GM19240 (cell line): ENCODE results near the gene PDS5A.
"Not testable (repeated sequence)": the region's sequence is repeated elsewhere in the genome, so short reads cannot be mapped to it uniquely, and the experiment has no call there.

Experiments
- DNase-seq: peaks from one replicate; pipeline ENCODE4 v3.0.0; 2011; ENCODE audit warnings: low spot score; ENCODE audit not compliant: insufficient read length

PDS5A gene

GRCh38 chr4:39961311-39961877 is 16.3 kb downstream of the PDS5A start:
- no peak for DNase-seq

GRCh38 chr4:39950861-39951481 is 26.7 kb downstream of the PDS5A start:
- DNase-seq: no peak

GRCh38 chr4:39947963-39948362 is 29.7 kb downstream of the PDS5A start:
- no peak for DNase-seq

- DNase-seq: no peak
These were observed 30.3 kb downstream of the PDS5A start for GRCh38 chr4:39947417-39947816.

GRCh38 chr4:39944245-39944644 is 33.5 kb downstream of the PDS5A start:
- not testable (repeated sequence) for DNase-seq

GRCh38 chr4:39942507-39942906 is 35.2 kb downstream of the PDS5A start:
- DNase-seq: no peak

- no peak for DNase-seq
These were observed 36.0 kb downstream of the PDS5A start for GRCh38 chr4:39941682-39942217.

GRCh38 chr4:39937683-39938268 is 39.9 kb downstream of the PDS5A start:
- DNase-seq: no peak

- no peak for DNase-seq
These were observed 40.9 kb downstream of the PDS5A start for GRCh38 chr4:39936565-39937418.

- no peak for DNase-seq
These were observed 43.8 kb downstream of the PDS5A start for GRCh38 chr4:39933671-39934590.

GRCh38 chr4:39932776-39933402 is 44.8 kb downstream of the PDS5A start:
- no peak for DNase-seq

GRCh38 chr4:39931441-39931901 is 46.2 kb downstream of the PDS5A start:
- no peak for DNase-seq

- no peak for DNase-seq
These were observed 49.2 kb downstream of the PDS5A start for GRCh38 chr4:39928538-39928937.

- DNase-seq: no peak
These were observed 53.7 kb downstream of the PDS5A start for GRCh38 chr4:39924014-39924413.

- no peak for DNase-seq
These were observed 55.3 kb downstream of the PDS5A start for GRCh38 chr4:39922399-39922798.

GRCh38 chr4:39913471-39913870 is 64.2 kb downstream of the PDS5A start:
- no peak for DNase-seq

- no peak for DNase-seq
These were observed 67.6 kb downstream of the PDS5A start for GRCh38 chr4:39910064-39910463.

GRCh38 chr4:39908284-39908683 is 69.4 kb downstream of the PDS5A start:
- no peak for DNase-seq

GRCh38 chr4:39905656-39906055 is 72.1 kb downstream of the PDS5A start:
- DNase-seq: no peak

GRCh38 chr4:39905019-39905418 is 72.7 kb downstream of the PDS5A start:
- not testable (repeated sequence) for DNase-seq
